IMR-90 (cell line): ENCODE measurements around the gene SEC61A1. TPM values are rescaled to one million over a fixed set of nuclear protein-coding genes. Genes with fewer than 3 reads are reported as not detected.

ENCODE experiments used
- ATAC-seq: fragments of 200-7000 bp; cut with Tn5 transposase; 2 replicates; pipeline ENCODE4 v1.9.1; 2020; ENCODE audit warnings: low read depth, mild to moderate bottlenecking, moderate library complexity
- BruUV-seq: library from RNA; stranded (reverse); fragments of 400-500 nt; replicated peaks from 2 replicates; lab custom pipeline; 2021; lab: Mats Ljungman, UMichigan
- CTCF ChIA-PET: fragments of 300-600 bp; formaldehyde crosslinking; extraction: SDS; loops from one replicate; lab custom pipeline; 2021; ENCODE audit warnings: antibody characterized with exemption; lab: Yijun Ruan, JAX
- POLR2A ChIA-PET: fragments of 300-600 bp; sonication (Branson Sonifier 250); formaldehyde crosslinking; loops from one replicate; lab custom pipeline; 2022; ENCODE audit warnings: antibody characterized with exemption; ENCODE audit not compliant: unreplicated experiment; lab: Charles Lee
- DNase-seq: peaks from one replicate; pipeline ENCODE4 v3.0.0; 2013
- H2AFZ ChIP-seq: replicated peaks from 2 replicates; pipeline ENCODE3; 2013; ENCODE audit warnings: low read length, mild to moderate bottlenecking; ENCODE audit not compliant: poor library complexity
- H2AK5ac ChIP-seq: 2 replicates; pipeline ENCODE4 v1.6.1; 2013; ENCODE audit warnings: low read depth, low read length, inconsistent platforms
- H2AK9ac ChIP-seq: replicated peaks from 2 replicates; pipeline ENCODE3; 2013; ENCODE audit warnings: mild to moderate bottlenecking, low read depth, low read length, moderate library complexity; ENCODE audit not compliant: poor library complexity
- H2BK120ac ChIP-seq: 2 replicates; pipeline ENCODE4 v1.6.1; 2013; ENCODE audit warnings: low read depth, low read length, inconsistent platforms
- H2BK15ac ChIP-seq: 3 replicates; pipeline ENCODE4 v1.6.1; 2013; ENCODE audit warnings: low read depth, low read length, inconsistent platforms
- H2BK20ac ChIP-seq: 2 replicates; pipeline ENCODE4 v1.6.1; 2013; ENCODE audit warnings: low read depth, mild to moderate bottlenecking, inconsistent platforms, low read length, moderate library complexity
- H2BK5ac ChIP-seq: 2 replicates; pipeline ENCODE4 v1.6.1; 2013; ENCODE audit warnings: mild to moderate bottlenecking, low read depth, low read length, inconsistent platforms; ENCODE audit not compliant: poor library complexity, severe bottlenecking
- H3K14ac ChIP-seq: replicated peaks from 2 replicates; pipeline ENCODE4 v1.6.1; 2013; ENCODE audit warnings: low read depth, low read length, inconsistent platforms
- H3K18ac ChIP-seq: 2 replicates; pipeline ENCODE4 v1.6.1; 2013; ENCODE audit warnings: low read depth, low read length, control low read depth
- H3K23ac ChIP-seq: 2 replicates; pipeline ENCODE4 v1.6.1; 2013; ENCODE audit warnings: low read depth, low read length, inconsistent platforms
- H3K27ac ChIP-seq: 2 replicates; pipeline ENCODE4 v1.5.1; 2013; ENCODE audit warnings: mild to moderate bottlenecking, control low read depth, low read length; ENCODE audit not compliant: insufficient read depth
- H3K27me3 ChIP-seq: 2 replicates; pipeline ENCODE4 v1.6.1; 2013; ENCODE audit warnings: low read length; ENCODE audit not compliant: control insufficient read depth, insufficient read depth
- H3K36me3 ChIP-seq: 2 replicates; pipeline ENCODE4 v1.6.1; 2013; ENCODE audit warnings: low read length, mixed read lengths; ENCODE audit not compliant: control insufficient read depth, insufficient read depth
- H3K4ac ChIP-seq: 2 replicates; pipeline ENCODE4 v1.6.1; 2013; ENCODE audit warnings: low read depth, low read length, inconsistent platforms
- H3K4me1 ChIP-seq: 2 replicates; pipeline ENCODE4 v1.6.1; 2013; ENCODE audit warnings: low read length, mixed read lengths; ENCODE audit not compliant: control insufficient read depth, insufficient read depth
- H3K4me2 ChIP-seq: 2 replicates; pipeline ENCODE4 v1.6.1; 2013; ENCODE audit warnings: low read depth, mild to moderate bottlenecking, control low read depth, low read length, moderate library complexity
- H3K4me3 ChIP-seq: 2 replicates; pipeline ENCODE4 v1.5.1; 2013; ENCODE audit warnings: low read depth, mild to moderate bottlenecking, control low read depth, low read length, moderate library complexity; ENCODE audit not compliant: insufficient read depth
- H3K56ac ChIP-seq: 2 replicates; pipeline ENCODE4 v1.6.1; 2013; ENCODE audit warnings: low read length, inconsistent platforms; ENCODE audit not compliant: insufficient read depth; ENCODE audit errors: extremely low read depth
- H3K79me1 ChIP-seq, 2 experiments: 2 replicates each; pipeline ENCODE4 v1.6.1; 2013; ENCODE audit warnings: low read length in 2 of 2, inconsistent platforms in 1 of 2, low read depth in 1 of 2
- H3K9ac ChIP-seq: 2 replicates; pipeline ENCODE4 v1.6.1; 2013; ENCODE audit warnings: low read depth, low read length, control low read depth
- H3K9me1 ChIP-seq: 2 replicates; pipeline ENCODE4 v1.6.1; 2013; ENCODE audit warnings: low read length, inconsistent platforms; ENCODE audit not compliant: insufficient read depth
- H3K9me3 ChIP-seq: 2 replicates; pipeline ENCODE4 v1.6.1; 2013; ENCODE audit warnings: low read length; ENCODE audit not compliant: control insufficient read depth, insufficient read depth
- H4K20me1 ChIP-seq: 2 replicates; pipeline ENCODE4 v1.6.1; 2013; ENCODE audit warnings: low read length, inconsistent platforms; ENCODE audit not compliant: insufficient read depth
- H4K5ac ChIP-seq: 2 replicates; pipeline ENCODE4 v1.6.1; 2013; ENCODE audit warnings: mild to moderate bottlenecking, low read depth, low read length, control low read depth
- H4K8ac ChIP-seq, 2 experiments: 2 replicates each; pipeline ENCODE4 v1.6.1; 2013; ENCODE audit warnings: low read depth in 2 of 2, low read length in 2 of 2, control low read depth in 1 of 2, inconsistent platforms in 1 of 2
- H4K91ac ChIP-seq: 2 replicates; pipeline ENCODE4 v1.6.1; 2013; ENCODE audit warnings: low read depth, low read length, inconsistent platforms; ENCODE audit not compliant: insufficient read depth
- BHLHE40 ChIP-seq: fragments of 150-350 bp; IDR thresholded peaks from 2 replicates; pipeline ENCODE4 v1.6.1; 2016; ENCODE audit warnings: mild to moderate bottlenecking, low read depth, low read length
- CHD1 ChIP-seq: IDR thresholded peaks from 2 replicates; pipeline ENCODE4 v1.6.1; 2012; ENCODE audit warnings: low read depth, low read length, improper control_type of control experiment
- FOS ChIP-seq: fragments of 150-350 bp; IDR thresholded peaks from 2 replicates; pipeline ENCODE4 v1.6.1; 2016; ENCODE audit warnings: low read depth, low read length
- MAZ ChIP-seq: IDR thresholded peaks from 2 replicates; pipeline ENCODE4 v1.6.1; 2012; ENCODE audit warnings: low read depth, mild to moderate bottlenecking, low read length, improper control_type of control experiment, moderate library complexity, borderline replicate concordance
- MXI1 ChIP-seq: IDR thresholded peaks from 2 replicates; pipeline ENCODE4 v1.6.1; 2012; ENCODE audit warnings: low read depth, mild to moderate bottlenecking, low read length, moderate library complexity, borderline replicate concordance
- NFE2L2 ChIP-seq: fragments of 150-350 bp; IDR thresholded peaks from 2 replicates; pipeline ENCODE4 v1.6.1; 2016; ENCODE audit warnings: low read depth, mild to moderate bottlenecking, low read length
- POLR2A ChIP-seq: IDR thresholded peaks from 2 replicates; pipeline ENCODE4 v1.6.1; 2012; ENCODE audit warnings: mild to moderate bottlenecking, low read depth, low read length
- RAD21 ChIP-seq: IDR thresholded peaks from 2 replicates; pipeline ENCODE4 v1.6.1; 2012; ENCODE audit warnings: low read length, improper control_type of control experiment
- RCOR1 ChIP-seq: IDR thresholded peaks from 2 replicates; pipeline ENCODE4 v1.6.1; 2012; ENCODE audit warnings: mild to moderate bottlenecking, low read length, improper control_type of control experiment; ENCODE audit not compliant: insufficient replicate concordance
- RFX5 ChIP-seq: IDR thresholded peaks from 2 replicates; pipeline ENCODE4 v1.8.0; 2012; ENCODE audit warnings: low read depth, mild to moderate bottlenecking, low read length, moderate library complexity
- SMC3 ChIP-seq: fragments of 150-350 bp; IDR thresholded peaks from 2 replicates; pipeline ENCODE4 v1.6.1; 2016; ENCODE audit warnings: low read depth, mild to moderate bottlenecking, antibody characterized with exemption, low read length, moderate library complexity
- USF2 ChIP-seq: fragments of 150-350 bp; IDR thresholded peaks from 2 replicates; pipeline ENCODE4 v1.6.1; 2017; ENCODE audit warnings: mild to moderate bottlenecking, antibody characterized with exemption, low read length, low read depth
- WGBS, 2 experiments: methylation state at CpG; one replicate each; pipeline versions ENCODE4 v1.1.5 to v1.1.7; 2013; ENCODE audit warnings: missing lambda C conversion rate in 2 of 2; ENCODE audit not compliant: insufficient read length in 1 of 2; ENCODE audit errors: extremely low coverage in 2 of 2; 5-methylcytosine and 5-hydroxymethylcytosine counted together
- dilution Hi-C: fragments of 300-500 bp; cut with HindIII; formaldehyde crosslinking; loops from one replicate; pipeline ENCODE4 v1.14.3; 2018; ENCODE audit warnings: low sequenced_read_pairs; ENCODE audit not compliant: unreplicated experiment
- in situ Hi-C: fragments of 300-500 bp; cut with MboI; formaldehyde crosslinking; loops from 3 replicates; pipeline ENCODE4 v1.14.3; 2019; ENCODE audit warnings: low sequenced_read_pairs, inconsistent platforms, mixed read lengths
- intact Hi-C: fragments of 100-400 bp; cut with micrococcal nuclease; formaldehyde crosslinking; loops from 2 replicates; pipeline ENCODE4 v1.10.0; 2022
- polyA plus RNA-seq, 3 experiments: library from polyadenylated mRNA; depleted of rRNA; stranded (reverse); fragments of >200 nt; gene quantifications; 2 replicates each; pipeline ENCODE4 v1.2.3, GENCODE V29; 2012; ENCODE audit warnings: low replicate concordance in 1 of 3
- total RNA-seq: library from RNA; depleted of rRNA; stranded (reverse); fragments of >200 nt; gene quantifications from 2 replicates; pipeline ENCODE4 v1.2.3, GENCODE V29; 2012
- TF ChIP-seq, protein P1 (sequence below): fragments of 150-350 bp; IDR thresholded peaks from 2 replicates; pipeline ENCODE4 v1.6.1; 2016; ENCODE audit warnings: low read depth, mild to moderate bottlenecking, low read length, moderate library complexity, borderline replicate concordance
- TF ChIP-seq, protein P2 (sequence below): conservative IDR thresholded peaks from 2 replicates; pipeline ENCODE4 v1.5.1; 2012; ENCODE audit warnings: mild to moderate bottlenecking, low read depth, low read length, improper control_type of control experiment

The SEC61A1 gene
- total and polyA plus RNA-seq, 2 of the 4 experiments (the other 2 are of a cell fraction): 377 to 478 TPM

DNA sequence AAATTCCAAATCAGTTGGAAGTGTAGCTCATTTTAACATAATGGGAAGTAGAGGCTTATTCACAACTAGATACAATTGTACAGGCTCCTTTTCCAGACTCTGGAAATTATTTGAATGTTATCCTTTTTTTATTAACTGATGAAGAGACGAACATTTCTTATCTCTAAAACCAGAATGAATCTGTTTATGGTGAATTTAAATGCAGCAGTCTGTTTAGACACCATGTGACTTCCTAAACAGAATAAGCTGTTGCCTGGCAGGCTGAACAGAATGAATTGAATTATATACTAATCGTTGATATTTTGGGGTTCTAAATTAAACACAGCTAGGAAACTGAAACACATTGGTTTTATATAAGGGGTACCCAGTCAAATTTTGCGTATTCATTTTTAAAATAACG is 4.0 kb downstream of the SEC61A1 start:
- intact Hi-C loops: no loop called here
- Histone ChIP-seq H3K14ac (no peak overlapping the region), H2BK120ac (no peak overlapping the region), H2AK9ac (no peak overlapping the region), H3K27me3 (no peaks in the 10 kb centered on the region), H2AFZ (no peak overlapping the region), H3K36me3 (peaks cover 36% of the 10 kb centered on the region), H4K20me1 (peaks cover 61% of the 10 kb centered on the region), H2BK5ac (no peak overlapping the region), H2BK20ac (no peak overlapping the region), H3K4ac (no peak overlapping the region), H3K9ac (no peak overlapping the region), H3K4me2 (no peak overlapping the region), H3K9me1 (peaks cover 15% of the 10 kb centered on the region), H2AK5ac (no peak overlapping the region), H3K4me3 (no peak overlapping the region), H3K27ac (no peak overlapping the region), H4K91ac (no peak overlapping the region), H3K18ac (no peak overlapping the region), H4K8ac (no peak overlapping the region), H3K79me1 (peaks cover 9 to 48% of the 10 kb centered on the region in 2 experiments), H3K4me1 (peaks cover 23% of the 10 kb centered on the region), H3K23ac (no peak overlapping the region), H3K9me3 (no peaks in the 10 kb centered on the region), H3K56ac (no peak overlapping the region), H2BK15ac (no peak overlapping the region), H4K5ac (no peak overlapping the region)
- DNase-seq (no peak), ATAC-seq (no peak)
- TF ChIP-seq SMC3 (no peak), USF2 (no peak), RFX5 (no peak), BHLHE40 (no peak), MAZ (no peak), RAD21 (no peak), CHD1 (no peak), FOS (no peak), RCOR1 (no peak), NFE2L2 (no peak), MXI1 (no peak), POLR2A (no peak)
- TF ChIP-seq, protein P1, sequence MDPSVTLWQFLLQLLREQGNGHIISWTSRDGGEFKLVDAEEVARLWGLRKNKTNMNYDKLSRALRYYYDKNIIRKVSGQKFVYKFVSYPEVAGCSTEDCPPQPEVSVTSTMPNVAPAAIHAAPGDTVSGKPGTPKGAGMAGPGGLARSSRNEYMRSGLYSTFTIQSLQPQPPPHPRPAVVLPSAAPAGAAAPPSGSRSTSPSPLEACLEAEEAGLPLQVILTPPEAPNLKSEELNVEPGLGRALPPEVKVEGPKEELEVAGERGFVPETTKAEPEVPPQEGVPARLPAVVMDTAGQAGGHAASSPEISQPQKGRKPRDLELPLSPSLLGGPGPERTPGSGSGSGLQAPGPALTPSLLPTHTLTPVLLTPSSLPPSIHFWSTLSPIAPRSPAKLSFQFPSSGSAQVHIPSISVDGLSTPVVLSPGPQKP: no peak
- TF ChIP-seq, protein P2, sequence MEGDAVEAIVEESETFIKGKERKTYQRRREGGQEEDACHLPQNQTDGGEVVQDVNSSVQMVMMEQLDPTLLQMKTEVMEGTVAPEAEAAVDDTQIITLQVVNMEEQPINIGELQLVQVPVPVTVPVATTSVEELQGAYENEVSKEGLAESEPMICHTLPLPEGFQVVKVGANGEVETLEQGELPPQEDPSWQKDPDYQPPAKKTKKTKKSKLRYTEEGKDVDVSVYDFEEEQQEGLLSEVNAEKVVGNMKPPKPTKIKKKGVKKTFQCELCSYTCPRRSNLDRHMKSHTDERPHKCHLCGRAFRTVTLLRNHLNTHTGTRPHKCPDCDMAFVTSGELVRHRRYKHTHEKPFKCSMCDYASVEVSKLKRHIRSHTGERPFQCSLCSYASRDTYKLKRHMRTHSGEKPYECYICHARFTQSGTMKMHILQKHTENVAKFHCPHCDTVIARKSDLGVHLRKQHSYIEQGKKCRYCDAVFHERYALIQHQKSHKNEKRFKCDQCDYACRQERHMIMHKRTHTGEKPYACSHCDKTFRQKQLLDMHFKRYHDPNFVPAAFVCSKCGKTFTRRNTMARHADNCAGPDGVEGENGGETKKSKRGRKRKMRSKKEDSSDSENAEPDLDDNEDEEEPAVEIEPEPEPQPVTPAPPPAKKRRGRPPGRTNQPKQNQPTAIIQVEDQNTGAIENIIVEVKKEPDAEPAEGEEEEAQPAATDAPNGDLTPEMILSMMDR: no peak
- POLR2A ChIA-PET: no interaction called here
- BruUV-seq: no TSS peak
- in situ Hi-C loops: no loop called here
- CTCF ChIA-PET: interaction anchor here (1.1 kb wide), 1 partner anchor 9 kb away, joined by 3 read pairs; no protein-coding TSS in a partner anchor
- WGBS, 2 experiments: no CpG with 5 or more reads among the region's 4 CpGs
- dilution Hi-C loops: no loop called here
